GM18502 (cell line): ENCODE results near the gene CPLX4.

Source experiments
- ATAC-seq: cut with Tn5 transposase; IDR thresholded peaks from one replicate; pipeline ENCODE4 v1.9.1; 2021; ENCODE audit warnings: mild to moderate bottlenecking; ENCODE audit not compliant: unreplicated experiment, poor library complexity

The CPLX4 gene, protein sequence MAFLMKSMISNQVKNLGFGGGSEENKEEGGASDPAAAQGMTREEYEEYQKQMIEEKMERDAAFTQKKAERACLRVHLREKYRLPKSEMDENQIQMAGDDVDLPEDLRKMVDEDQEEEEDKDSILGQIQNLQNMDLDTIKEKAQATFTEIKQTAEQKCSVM

DNA sequence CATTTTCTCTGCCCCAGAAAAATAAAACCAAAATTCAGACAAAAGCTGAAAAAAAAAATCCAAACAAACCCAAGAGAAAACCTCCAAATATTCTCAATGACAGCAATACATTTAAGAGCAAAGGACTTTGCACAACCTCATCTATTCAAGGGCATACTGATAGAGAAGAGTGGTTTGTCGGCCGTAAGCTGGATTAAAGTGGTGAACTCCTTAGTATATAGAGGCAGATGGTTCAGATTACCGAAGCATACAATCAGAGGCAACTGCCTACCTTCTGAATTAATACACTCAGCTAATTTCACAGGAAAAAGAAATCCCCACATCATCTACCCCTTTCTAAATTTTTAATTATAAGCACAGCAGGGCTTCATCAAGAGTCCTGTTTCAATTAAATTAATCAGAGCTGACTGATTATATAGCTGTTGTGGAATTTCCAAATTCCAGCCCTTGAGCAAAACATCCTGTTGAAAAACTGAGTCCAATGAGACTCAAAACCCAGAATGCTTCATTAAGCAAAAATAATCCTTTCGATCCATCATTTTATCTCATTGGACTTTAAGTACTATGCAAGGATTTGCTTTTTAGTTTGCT, at the start of gene CPLX4:
TSS of gene CPLX4 (minus strand) at position 190 of the 591 bp plus-strand sequence. CDS start at position 3, 187 bp downstream.
- no peak for ATAC-seq

DNA sequence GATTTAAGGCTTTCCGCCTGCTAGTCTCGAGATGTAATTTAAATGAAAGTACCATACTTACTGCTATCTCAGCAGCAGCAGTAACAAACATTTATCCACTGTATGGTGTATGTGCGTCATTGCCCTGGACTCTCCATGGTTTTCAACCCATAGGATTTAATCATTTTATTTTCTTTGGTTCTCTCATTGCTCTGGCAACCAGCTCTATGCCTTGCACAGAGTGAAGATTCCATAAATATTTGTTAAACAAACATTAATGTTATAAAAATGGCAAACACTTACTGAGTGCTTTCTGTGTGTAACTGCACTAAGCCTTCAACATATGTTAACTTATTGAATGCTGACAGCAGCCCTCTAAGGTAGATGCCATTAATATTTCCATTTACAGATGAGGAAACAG, 41.9 kb upstream of the CPLX4 start:
- no peak for ATAC-seq

DNA sequence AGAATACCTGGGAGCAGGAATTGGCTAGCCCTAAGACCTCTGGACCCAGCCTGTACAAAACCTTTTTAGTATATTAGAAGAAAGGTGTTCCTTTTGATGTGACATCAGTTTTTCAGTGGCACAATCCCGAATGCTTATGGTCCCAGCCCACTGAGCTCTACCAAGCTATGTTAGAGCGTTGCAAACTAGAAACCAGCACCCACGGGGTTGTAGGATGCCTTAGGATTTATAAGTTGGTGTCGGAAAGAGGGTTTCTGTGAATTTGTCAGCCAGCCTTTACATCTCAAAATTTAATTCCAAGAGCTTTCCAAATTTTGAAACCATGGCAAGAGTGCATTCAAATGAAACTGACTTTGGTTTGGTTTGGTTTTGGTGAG, 41.1 kb upstream of the CPLX4 start:
- peak; percentile 19 for ATAC-seq

DNA sequence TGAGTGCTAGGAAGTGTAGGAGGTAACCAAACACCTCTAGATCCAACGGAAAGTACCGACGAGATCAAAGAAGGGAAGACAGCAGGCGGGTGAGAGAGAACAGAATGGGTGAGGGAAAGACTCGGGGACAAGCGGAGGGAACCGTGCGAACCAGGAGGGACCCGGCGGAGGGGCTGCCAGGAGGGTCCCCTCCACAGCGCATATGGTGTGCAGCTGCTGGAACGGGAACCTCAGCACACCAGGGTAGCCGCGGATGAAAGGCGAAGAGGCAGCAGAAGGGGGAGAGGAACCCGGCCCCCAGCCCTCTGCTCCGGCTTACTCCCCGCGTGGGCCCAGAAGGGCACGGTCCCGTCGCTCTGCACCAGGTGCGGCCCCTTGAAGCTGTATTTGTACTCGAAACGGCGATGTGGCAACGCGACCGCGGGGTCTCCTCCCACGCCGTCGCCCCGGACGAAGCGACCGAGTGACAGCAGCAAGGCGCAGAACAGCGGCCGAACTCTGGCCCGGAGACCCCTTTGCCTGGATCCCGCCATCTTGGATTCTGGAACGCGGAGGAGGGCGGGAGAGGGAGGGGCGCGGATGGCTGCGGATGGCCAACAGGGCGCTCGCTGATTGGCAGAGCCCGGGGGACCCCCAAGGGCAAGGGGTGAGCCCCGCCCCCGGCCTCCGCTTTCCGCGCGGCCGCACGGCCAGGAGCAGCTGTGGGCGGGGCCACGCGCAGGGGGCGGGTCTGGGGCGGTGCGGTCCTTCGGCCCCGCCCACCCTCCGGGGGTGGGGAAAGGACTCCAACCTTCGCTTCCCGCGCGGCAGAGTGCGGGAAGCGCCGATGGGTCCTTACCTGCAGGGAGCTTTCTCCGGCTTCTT, 40.5 kb upstream of the CPLX4 start, which contains the start of gene LMAN1:
TSS of gene LMAN1 (minus strand) at position 554 of the 864 bp plus-strand sequence. CDS start at position 533, 21 bp downstream.
- peak; percentile 94 for ATAC-seq

DNA sequence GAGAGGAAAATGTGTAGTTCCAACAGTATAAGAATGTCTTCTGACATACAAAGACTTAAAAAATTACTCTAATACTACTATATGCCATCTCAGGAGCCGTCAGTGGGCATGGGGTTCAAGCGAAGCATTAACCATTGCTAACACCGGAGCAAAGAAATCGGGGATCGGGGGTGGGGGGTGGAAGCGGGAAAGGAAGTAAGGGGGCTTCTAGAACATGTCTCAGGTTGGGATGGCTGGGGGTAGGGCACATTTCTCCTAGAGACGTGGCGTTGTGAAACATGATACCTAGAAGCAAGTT, 39.9 kb upstream of the CPLX4 start:
- peak; percentile 0 for ATAC-seq

DNA sequence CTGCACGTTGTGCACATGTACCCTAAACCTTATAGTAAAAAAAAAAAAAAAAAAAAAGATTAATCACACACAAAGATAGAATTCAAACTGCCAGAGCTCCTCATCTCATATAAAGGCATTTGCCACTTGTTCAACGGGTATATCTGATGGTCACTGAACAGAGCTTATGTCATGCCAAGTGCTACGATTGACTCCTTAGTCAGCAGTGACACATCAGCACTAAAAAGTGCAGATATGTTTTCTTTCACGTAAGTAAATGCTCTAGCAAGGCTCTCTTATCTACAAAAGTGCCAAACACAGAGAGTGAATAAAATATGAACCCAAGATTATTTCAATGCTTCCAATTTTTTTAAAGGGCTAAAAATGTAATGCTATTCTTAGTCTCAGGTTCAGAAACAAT, 39.5 kb upstream of the CPLX4 start:
- ATAC-seq, result no peak

DNA sequence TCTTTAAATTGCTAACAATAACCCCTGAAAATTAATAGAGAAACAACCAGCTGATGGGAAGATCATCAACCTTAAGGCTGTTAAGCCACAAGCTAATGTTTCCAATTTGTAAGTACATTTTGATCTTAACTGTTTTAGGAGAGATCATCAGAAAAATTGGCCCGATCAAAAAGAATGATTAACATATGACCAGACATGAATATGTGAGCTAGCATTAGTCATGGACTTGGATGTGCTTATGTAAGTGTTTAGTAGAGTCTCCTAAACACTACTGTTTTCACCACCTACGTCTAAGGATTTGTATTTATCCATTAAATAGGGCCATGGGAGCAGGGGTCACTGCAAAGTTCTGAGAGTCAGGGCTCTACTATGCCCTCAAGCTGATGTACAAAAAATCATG, 36.3 kb upstream of the CPLX4 start:
- no peak for ATAC-seq

DNA sequence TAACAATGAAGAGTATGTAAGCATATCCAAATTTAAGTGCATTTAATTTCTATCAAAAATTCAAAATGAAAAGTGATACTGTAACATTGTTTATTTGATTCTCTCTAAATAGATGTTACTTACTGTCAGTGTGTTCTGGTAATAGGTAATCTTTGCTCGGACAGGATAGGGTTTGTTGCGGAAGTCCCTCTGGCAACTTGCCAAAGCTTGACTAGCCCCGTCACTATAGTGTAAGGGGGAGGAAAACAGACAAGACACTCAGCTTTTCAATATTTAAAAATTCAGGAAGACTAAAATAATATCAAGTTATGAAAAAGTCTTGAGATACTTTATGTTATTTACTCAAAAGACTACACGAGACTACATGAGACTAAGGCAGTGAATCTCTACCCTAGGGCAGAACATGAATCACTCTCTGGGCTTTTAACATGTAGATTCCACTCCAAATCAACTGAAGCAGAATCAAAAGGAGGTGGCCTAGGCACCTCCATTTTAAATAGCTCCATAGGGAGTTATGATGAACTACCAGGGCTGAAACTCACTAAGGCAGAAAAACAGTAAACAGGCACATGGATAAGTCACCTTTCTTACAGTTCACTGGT, 34.7 kb upstream of the CPLX4 start:
- ATAC-seq, result no peak

DNA sequence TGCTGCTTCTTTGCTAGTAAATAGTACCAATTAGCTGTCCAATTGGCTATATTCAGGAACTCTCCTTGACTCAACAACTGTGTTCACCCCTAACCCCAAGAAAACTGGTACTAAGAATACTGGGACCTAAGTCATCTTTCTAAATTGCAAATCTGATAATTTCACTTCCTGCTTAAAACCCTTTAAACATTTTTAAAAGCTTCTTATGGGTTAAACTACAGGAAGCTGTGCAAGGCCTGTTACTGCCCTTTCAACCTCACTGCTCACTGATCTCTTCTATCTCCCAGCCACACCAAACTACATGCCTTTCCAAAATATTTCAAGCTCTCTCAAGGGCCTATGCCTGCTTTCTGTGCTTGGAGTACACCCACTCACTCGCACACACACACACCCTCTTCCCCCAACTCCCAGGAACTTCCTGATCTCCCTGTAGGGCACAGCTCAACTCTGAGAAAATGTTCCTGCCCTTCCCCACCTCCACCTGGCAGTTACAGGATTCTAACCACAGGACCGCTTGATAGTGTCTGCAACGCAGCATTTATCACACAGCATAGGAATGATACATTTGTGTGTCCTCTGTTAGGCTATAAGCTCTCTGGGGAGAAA, 33.9 kb upstream of the CPLX4 start:
- no peak for ATAC-seq

DNA sequence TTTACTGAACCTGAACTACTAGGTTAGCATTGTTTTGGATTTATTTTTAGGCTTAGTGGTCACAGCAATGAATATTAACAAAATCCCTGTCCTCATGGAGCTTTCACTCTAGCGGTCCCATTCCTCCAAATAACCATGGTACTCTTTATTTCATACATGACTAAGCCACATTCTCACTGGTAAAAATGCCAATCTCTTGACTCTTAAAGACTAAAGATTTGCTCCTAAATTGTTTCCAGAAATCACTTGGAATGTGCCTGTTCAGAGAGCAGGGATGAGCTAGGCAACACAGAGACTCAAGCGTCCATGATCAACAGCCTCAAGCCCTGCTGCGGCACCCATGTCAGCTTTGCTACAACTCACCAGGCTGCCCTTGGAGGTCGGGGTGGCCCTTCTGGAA, 27.1 kb upstream of the CPLX4 start:
- ATAC-seq, result no peak

DNA sequence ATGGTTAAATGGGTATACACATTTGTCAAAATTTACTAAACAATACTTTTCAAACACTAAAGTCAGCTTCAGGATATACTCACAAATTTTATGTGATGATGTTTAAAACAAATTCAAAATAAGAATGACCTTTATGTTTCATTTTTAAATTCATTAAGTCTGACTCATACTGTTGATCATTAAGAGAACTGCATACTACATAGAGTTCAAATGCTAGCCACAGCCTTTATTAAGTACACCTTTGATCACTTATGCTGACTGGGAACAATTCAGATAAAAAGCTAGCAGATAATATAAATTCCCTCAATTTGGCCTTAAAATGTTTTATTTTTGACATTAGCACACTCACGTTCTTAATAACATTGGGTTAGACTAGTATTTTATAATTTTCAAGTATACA, 26.5 kb upstream of the CPLX4 start:
- no peak for ATAC-seq

DNA sequence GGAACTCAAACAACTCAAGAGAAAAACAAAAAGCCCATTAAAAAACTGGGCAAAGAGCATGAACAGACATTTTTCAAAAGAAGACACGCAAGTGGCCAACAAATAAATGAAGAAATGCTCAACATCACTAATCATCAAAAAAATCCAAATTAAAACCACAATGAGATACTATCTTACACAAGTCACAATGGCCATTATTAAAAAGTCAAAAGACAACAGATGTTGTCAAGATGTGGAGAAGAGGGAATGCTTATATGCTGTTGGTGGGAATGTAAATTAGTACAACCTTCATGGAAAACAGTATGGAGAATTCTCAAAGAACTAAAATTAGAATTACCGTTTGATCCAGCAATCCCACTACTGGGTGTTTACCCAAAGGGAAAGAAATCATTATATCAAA, 25.5 kb upstream of the CPLX4 start:
- no peak for ATAC-seq

DNA sequence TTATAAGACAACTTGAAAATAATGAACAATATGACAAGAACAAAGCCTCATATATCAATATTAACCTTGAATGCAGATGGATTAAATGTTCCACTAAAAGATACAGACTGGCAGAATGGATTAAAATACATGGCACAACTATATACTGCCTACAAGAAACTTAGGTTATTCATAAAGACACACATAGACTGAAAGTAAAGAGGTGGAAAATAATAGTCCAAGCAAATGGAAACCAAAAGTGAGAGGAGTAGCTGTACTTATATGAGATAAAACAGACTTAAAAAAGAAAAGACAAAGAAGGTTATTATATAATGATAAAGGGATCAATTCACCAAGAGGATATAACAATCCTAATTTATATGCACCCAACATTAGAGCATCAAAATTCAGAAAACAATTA, 22.4 kb upstream of the CPLX4 start:
- peak; percentile 64 for ATAC-seq

DNA sequence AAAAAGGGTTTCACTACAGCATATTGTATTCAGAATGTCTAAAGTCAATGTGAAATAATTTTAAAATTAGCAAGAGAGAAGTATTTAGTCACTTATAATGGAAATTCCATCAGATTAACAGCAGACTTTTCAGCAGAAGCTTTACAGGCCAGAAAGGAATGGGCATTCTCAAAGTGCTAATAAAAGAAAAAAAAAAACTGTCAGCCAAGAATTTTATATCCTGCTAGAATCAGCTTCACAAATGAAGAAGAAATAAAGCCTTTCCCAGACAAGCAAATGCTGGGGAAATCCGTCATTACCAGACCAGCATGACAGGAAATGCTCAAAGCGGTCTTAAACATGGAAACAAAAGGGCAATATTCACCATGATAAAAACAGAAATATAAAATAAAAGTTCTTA, 21.9 kb upstream of the CPLX4 start:
- ATAC-seq, result no peak

DNA sequence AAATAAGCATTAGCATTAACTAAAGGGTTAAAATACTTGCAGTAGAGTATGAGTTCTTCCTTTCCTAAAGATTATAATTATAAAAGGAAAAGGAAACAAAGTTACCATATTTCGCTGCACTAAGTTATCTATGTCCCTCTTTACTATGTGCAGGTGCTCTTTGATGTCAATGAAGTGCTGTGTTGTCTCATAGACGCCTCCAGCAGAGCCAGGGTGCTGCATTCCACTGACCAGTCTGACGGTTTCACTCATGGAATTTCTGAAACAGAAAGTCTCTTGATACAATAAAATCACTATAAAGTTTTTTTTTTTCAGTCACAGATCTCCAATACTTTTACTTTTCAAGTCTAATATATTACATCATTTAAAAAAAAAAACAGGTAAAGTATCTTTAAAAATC, 14.5 kb upstream of the CPLX4 start:
- no peak for ATAC-seq

DNA sequence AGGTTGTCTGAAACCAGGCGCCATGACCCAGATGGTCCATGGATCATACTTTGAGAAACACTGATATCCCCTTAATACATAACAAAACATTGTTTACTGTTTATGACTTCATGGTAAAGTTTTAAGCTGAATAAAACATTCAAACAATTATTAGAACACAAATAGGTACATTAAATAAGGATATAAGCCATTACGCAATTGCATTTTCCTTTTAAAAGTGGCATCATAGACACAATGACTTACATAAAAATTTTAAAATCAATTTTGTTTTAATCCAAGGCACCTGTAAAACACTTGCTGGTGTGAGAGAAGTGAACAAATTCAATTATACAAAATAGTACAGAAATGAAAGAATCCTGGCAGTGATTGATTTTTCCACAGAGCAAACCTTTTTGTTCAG, 10.2 kb upstream of the CPLX4 start:
- ATAC-seq, result no peak

DNA sequence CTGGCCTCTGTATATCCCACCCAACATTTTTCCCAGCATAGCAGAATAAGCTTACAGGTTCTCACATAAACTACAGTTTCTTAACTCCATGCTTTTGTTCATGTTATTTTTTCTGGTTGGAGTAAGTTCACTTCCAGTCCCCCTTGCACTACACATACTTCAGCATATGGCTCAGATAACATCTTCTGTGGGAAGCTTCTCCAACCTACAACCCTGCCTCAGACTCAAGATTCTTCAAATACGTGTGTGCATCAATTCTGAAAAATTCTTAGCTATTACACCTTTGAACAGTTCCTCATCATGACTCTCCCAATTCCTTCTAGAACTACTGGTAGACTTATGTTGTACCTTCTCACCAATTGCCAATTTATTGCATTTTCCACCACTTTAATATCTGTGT, 7.5 kb upstream of the CPLX4 start:
- ATAC-seq, result no peak

DNA sequence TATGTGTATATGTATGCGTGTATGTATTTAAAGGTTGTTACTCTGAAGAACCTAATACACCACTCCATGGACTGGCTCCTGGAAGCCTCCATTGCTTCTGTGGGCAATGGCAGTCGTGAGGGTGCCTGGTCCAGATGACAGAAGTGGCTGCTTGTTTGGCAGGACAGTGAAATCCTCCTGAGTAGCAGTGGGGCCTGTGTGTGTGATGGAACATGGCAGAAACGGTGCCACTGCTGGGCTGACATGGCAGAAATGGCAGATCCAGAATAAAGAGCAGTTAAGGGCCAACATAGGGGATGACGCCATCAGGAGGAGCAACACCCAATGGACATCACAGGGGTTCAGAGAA, 6.1 kb upstream of the CPLX4 start:
- no peak for ATAC-seq

DNA sequence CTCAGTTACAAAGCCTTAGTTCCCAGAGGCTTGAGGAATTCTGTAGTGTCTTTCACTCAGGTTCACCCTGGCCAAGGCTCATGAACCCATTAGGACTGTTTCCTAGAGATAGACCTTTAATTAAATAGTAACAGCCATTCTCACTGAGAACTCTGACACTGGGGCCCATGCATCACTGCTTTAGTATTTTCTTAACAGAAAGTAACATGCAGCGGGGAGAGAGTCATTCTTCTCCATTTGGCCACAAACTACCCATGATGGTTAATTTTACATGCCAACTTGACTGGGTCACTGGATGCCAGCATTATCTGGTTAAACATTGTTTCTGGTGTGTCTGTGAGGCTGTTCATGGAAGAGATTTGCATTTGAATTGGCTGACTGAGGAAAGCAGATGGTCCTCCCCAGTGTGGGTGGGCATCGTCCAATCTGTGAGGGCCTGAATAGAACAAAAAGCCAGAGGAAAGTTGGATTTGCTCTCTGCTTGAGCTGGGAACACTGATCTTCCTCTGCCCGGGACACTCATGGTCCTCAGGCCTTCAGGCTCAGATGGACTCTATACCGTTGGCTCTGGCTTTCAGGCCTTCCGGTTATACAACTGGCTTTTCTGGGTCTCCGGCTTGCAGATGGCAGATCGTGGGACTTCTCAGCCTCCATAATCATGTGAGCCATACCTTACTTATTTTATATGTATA, 5.6 kb upstream of the CPLX4 start:
- ATAC-seq, result no peak

DNA sequence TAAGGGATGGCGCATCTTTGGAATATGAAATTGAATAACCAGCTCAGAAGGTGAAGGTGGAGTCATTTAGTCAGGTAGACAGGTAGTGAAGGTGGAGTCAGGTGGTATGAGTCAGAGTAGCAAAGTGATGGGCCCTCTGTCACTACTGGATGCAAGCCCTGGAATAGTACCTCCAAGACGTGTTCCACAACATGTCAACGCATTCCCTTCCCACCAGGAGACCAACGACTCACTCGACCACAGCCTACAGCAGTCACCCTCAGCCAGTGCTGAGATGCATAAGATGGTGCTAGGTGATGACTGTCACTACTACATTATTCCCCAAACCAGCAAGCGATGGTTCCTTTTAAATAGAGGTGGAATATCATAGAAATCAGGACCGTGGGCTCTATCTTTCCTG, 6.8 kb downstream of the CPLX4 start:
- no peak for ATAC-seq

DNA sequence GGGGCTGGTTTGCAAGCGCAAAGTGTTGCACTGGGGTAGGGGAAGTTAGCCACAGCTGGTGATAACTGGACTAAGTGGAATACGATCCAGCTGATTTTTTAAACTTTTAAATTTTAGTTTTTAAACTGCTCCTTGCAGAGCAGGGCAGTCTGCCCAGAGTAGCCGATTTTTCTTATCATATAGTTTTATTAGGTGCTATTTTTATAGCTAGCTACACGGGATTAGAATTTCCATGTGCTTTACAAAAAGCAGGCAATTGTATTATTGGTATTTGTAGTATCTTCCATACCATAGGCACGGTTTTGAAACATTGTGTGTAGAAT, 9.6 kb downstream of the CPLX4 start:
- no peak for ATAC-seq
